GM23338 (cell line): Measurements from ENCODE around the gene C11orf71. TPM values are rescaled to one million over a fixed set of nuclear protein-coding genes. Genes with fewer than 3 reads are reported as not detected.

Source experiments
- ATAC-seq: fragments of 200-7000 bp; cut with Tn5 transposase; 3 replicates; pipeline ENCODE4 v1.9.1; 2020
- DNase-seq: peaks from one replicate; pipeline ENCODE4 v3.0.0-alpha.2; 2015; ENCODE audit warnings: low spot score
- H2AFZ ChIP-seq: fragments of 200-600 bp; sonication (generic); 2 replicates; pipeline ENCODE4 v1.8.0; 2016; ENCODE audit warnings: antibody characterized with exemption, mild to moderate bottlenecking, moderate library complexity
- H3F3A ChIP-seq: fragments of 200-600 bp; sonication (generic); replicated peaks from 2 replicates; pipeline ENCODE4 v1.8.0; 2017; ENCODE audit warnings: antibody characterized with exemption, mixed run types, low read depth
- H3K27ac ChIP-seq: fragments of 200-600 bp; sonication (generic); 2 replicates; pipeline ENCODE4 v1.6.1; 2016; ENCODE audit warnings: low read depth
- H3K27me3 ChIP-seq: fragments of 200-600 bp; sonication (generic); 2 replicates; pipeline ENCODE4 v1.8.0; 2016; ENCODE audit warnings: mild to moderate bottlenecking, mixed run types, moderate library complexity; ENCODE audit not compliant: insufficient read depth
- H3K36me3 ChIP-seq: fragments of 200-600 bp; sonication (generic); 2 replicates; pipeline ENCODE4 v1.8.0; 2016; ENCODE audit warnings: mild to moderate bottlenecking; ENCODE audit not compliant: insufficient read depth
- H3K4me1 ChIP-seq: fragments of 200-600 bp; sonication (generic); 2 replicates; pipeline ENCODE4 v1.8.0; 2016; ENCODE audit warnings: mild to moderate bottlenecking, moderate library complexity; ENCODE audit not compliant: insufficient read depth
- H3K4me2 ChIP-seq: fragments of 200-600 bp; sonication (generic); 2 replicates; pipeline ENCODE4 v1.7.1; 2017; ENCODE audit warnings: mixed run types
- H3K4me3 ChIP-seq: fragments of 200-600 bp; sonication (generic); 2 replicates; pipeline ENCODE4 v1.6.1; 2016; ENCODE audit warnings: mixed run types
- H3K79me2 ChIP-seq: fragments of 200-600 bp; sonication (generic); replicated peaks from 2 replicates; pipeline ENCODE4 v1.8.0; 2017; ENCODE audit warnings: mild to moderate bottlenecking; ENCODE audit not compliant: insufficient read depth
- H3K9me2 ChIP-seq: fragments of 200-600 bp; sonication (generic); 2 replicates; pipeline ENCODE4 v1.8.0; 2017; ENCODE audit not compliant: insufficient read depth
- H4K20me1 ChIP-seq: fragments of 200-600 bp; sonication (generic); replicated peaks from 2 replicates; pipeline ENCODE4 v1.8.0; 2017; ENCODE audit warnings: mild to moderate bottlenecking; ENCODE audit not compliant: insufficient read depth
- H3K27ac Mint-ChIP-seq: 2 replicates; pipeline ENCODE4 v1.8.0; 2020; ENCODE audit warnings: inconsistent platforms, mild to moderate bottlenecking, moderate library complexity, mixed read lengths
- H3K27me3 Mint-ChIP-seq: 3 replicates; pipeline ENCODE4 v1.8.0; 2022; ENCODE audit warnings: low read depth, mild to moderate bottlenecking, moderate library complexity, mixed read lengths, inconsistent platforms; ENCODE audit not compliant: insufficient read depth, poor library complexity
- H3K36me3 Mint-ChIP-seq: 3 replicates; pipeline ENCODE4 v1.8.0; 2021; ENCODE audit warnings: low read depth, mild to moderate bottlenecking, inconsistent platforms, moderate library complexity, mixed read lengths
- H3K4me1 Mint-ChIP-seq: 3 replicates; pipeline ENCODE4 v1.8.0; 2020; ENCODE audit warnings: mild to moderate bottlenecking, inconsistent platforms, mixed read lengths
- H3K4me3 Mint-ChIP-seq: 3 replicates; pipeline ENCODE4 v1.8.0; 2021; ENCODE audit warnings: moderate library complexity, mild to moderate bottlenecking, inconsistent platforms, mixed read lengths
- H3K9me3 Mint-ChIP-seq: 3 replicates; pipeline ENCODE4 v1.8.0; 2020; ENCODE audit warnings: moderate library complexity, mild to moderate bottlenecking, inconsistent platforms, mixed read lengths
- CREB1 ChIP-seq: fragments of 250-450 bp; sonication (Bioruptor Pico); IDR thresholded peaks from 2 replicates; pipeline ENCODE4 v1.5.0; 2020; ENCODE audit warnings: low read depth, mild to moderate bottlenecking, moderate library complexity
- CTCF ChIP-seq, 2 experiments: fragments of 200-600 bp in 1 of 2; sonication (generic) in 1 of 2; conservative IDR thresholded peaks; 2 replicates each; pipeline versions ENCODE4 v1.5.1 to v1.6.1; 2016 to 2017; ENCODE audit warnings: antibody characterized with exemption in 2 of 2, low read depth in 2 of 2, mild to moderate bottlenecking in 2 of 2, moderate library complexity in 1 of 2
- ETS1 ChIP-seq: IDR thresholded peaks from 2 replicates; pipeline ENCODE4 v1.6.1; 2016; ENCODE audit warnings: antibody characterized with exemption
- EZH2 ChIP-seq: fragments of 200-600 bp; sonication (generic); IDR thresholded peaks from one replicate; pipeline ENCODE4 v1.8.0; 2017; ENCODE audit warnings: antibody characterized with exemption, mild to moderate bottlenecking, low read depth; ENCODE audit not compliant: unreplicated experiment
- EZH2phosphoT487 ChIP-seq: fragments of 200-600 bp; sonication (generic); IDR thresholded peaks from one replicate; pipeline ENCODE4 v1.8.1; 2018; ENCODE audit warnings: antibody characterized with exemption; ENCODE audit not compliant: unreplicated experiment
- JUNB ChIP-seq: IDR thresholded peaks from one replicate; pipeline ENCODE4 v1.6.1; 2016; ENCODE audit warnings: antibody characterized with exemption; ENCODE audit not compliant: unreplicated experiment
- NANOG ChIP-seq: IDR thresholded peaks from 2 replicates; pipeline ENCODE4 v1.6.1; 2016; ENCODE audit warnings: antibody characterized with exemption, borderline replicate concordance
- POLR2AphosphoS5 ChIP-seq: IDR thresholded peaks from 2 replicates; pipeline ENCODE4 v1.6.1; 2016; ENCODE audit warnings: antibody characterized with exemption, low read depth
- REST ChIP-seq: IDR thresholded peaks from one replicate; pipeline ENCODE4 v1.6.1; 2018; ENCODE audit warnings: antibody characterized with exemption; ENCODE audit not compliant: unreplicated experiment
- STAT1 ChIP-seq: IDR thresholded peaks from one replicate; pipeline ENCODE4 v1.6.1; 2016; ENCODE audit warnings: antibody characterized with exemption; ENCODE audit not compliant: unreplicated experiment
- ZNF114 ChIP-seq: fragments of 250-450 bp; sonication (Bioruptor Pico); IDR thresholded peaks from 2 replicates; pipeline ENCODE4 v1.5.0; 2020; ENCODE audit warnings: mild to moderate bottlenecking, moderate library complexity
- ZNF331 ChIP-seq: fragments of 250-450 bp; sonication (Bioruptor Pico); IDR thresholded peaks from 2 replicates; pipeline ENCODE4 v1.5.0; 2020; ENCODE audit warnings: low read depth, mild to moderate bottlenecking, moderate library complexity
- ZNF462 ChIP-seq: fragments of 250-450 bp; sonication (Bioruptor Pico); IDR thresholded peaks from 2 replicates; pipeline ENCODE4 v1.5.0; 2020; ENCODE audit warnings: mild to moderate bottlenecking, moderate library complexity
- polyA plus RNA-seq: library from polyadenylated mRNA; unstranded; fragments of >200 nt; fragmentation: Nextera tagmentation; extraction: Ambion mirVana; gene quantifications from 2 replicates; pipeline ENCODE4 v1.2.1, GENCODE V29; 2016
- total RNA-seq: library from RNA; depleted of rRNA; stranded (reverse); fragments of >200 nt; shearing (Covaris generic); gene quantifications from 2 replicates; pipeline ENCODE4 v1.2.3, GENCODE V29; 2014

Gene C11orf71
- total and polyA plus RNA-seq, 2 experiments from 2014 or later: 5.8 to 8.7 TPM

GRCh38 chr11:114379394-114380069, 20.8 kb downstream of the C11orf71 start:
- H3F3A ChIP-seq: no peaks in the 10 kb centered on the region
- H3K27me3 Mint-ChIP-seq: no peaks in the 10 kb centered on the region
- peaks cover 6% of the 10 kb centered on the region; the same call in 1 of the 2 replicates for H3K9me2 ChIP-seq
- peaks cover 8% of the 10 kb centered on the region; the same call in 2 of the 3 replicates for H3K9me3 Mint-ChIP-seq
- no peak overlapping the region for H3K4me3 Mint-ChIP-seq
- no peak for DNase-seq
- ATAC-seq: no peak
- peaks cover 13% of the 10 kb centered on the region; the same call in 1 of the 2 replicates for H3K4me1 ChIP-seq
- H4K20me1 ChIP-seq: no peaks in the 10 kb centered on the region
- H3K27ac Mint-ChIP-seq: no peak overlapping the region
- H3K4me1 Mint-ChIP-seq: peaks cover 13% of the 10 kb centered on the region
- no peak overlapping the region for H3K4me2 ChIP-seq
- H3K27me3 ChIP-seq: no peaks in the 10 kb centered on the region
- H3K79me2 ChIP-seq: no peaks in the 10 kb centered on the region
- no peak overlapping the region for H3K4me3 ChIP-seq
- no peaks in the 10 kb centered on the region; the same call in 2 of the 3 replicates for H3K36me3 Mint-ChIP-seq
- TF ChIP-seq CTCF (conservative IDR thresholded peaks at IDR 0.05; ENCODE audit: low read depth in 2 of 2) (no peak), ZNF462 (CRISPR knock-in tag) (no peak), REST (no peak), CREB1 (CRISPR knock-in tag) (no peak), EZH2phosphoT487 (no peak), POLR2AphosphoS5 (no peak), ZNF331 (no peak), ETS1 (no peak), STAT1 (no peak), ZNF114 (CRISPR knock-in tag) (no peak), EZH2 (no peak), NANOG (no peak), JUNB (no peak)
- H3K27ac ChIP-seq: no peak overlapping the region
- H3K36me3 ChIP-seq: no peaks in the 10 kb centered on the region
- no peak overlapping the region for H2AFZ ChIP-seq
